ENCODE data around the gene CYB5A. TPM values are rescaled to one million over a fixed set of nuclear protein-coding genes. Genes with fewer than 3 reads are reported as not detected.
A peak's percentile ranks its signal among the peaks of the same experiment; 100 is the strongest.

CYB5A gene
- total RNA-seq, 2 donors from 2014 or later, result 45.1 to 47.8 TPM

DNA sequence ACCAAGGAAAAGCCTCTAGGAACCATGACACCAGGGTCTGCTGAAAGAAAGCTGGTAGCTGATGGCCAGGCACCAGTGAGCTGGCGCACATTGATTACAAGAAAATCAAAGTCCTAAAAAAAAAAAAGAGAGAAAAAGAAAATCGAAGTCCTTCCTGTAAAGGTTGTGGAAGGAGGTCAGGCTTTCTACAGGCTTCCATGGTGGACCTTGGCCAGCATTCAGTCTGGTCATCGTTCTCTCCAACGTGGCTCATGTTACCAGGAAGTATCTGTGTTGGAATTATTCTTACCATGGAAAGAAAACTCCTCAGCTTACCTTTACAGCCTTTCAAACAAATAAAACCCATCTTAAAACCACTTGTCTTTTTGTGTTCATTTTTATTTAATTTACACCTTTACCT, 65.6 kb downstream of the CYB5A start:
- Mint-ChIP-seq H3K36me3 (ENCODE audit: insufficient read depth in 2 of 2) (no peaks in the 10 kb centered on the region), H3K27me3 (ENCODE audit: low read depth) (no peaks in the 10 kb centered on the region)
- ATAC-seq (replicated peaks in 1 of 2), result no peak

GRCh38 chr18:74225193-74225840, 66.4 kb downstream of the CYB5A start:
- ATAC-seq (replicated peaks in 1 of 2), result no peak

More for the DNA sequence above, 65.6 kb downstream of the CYB5A start:
- Mint-ChIP-seq H3K27ac (no peak overlapping the region), H3K9me3 (no peaks in the 10 kb centered on the region), H3K4me3 (no peak overlapping the region), H3K4me1 (ENCODE audit: low read depth) (no peaks in the 10 kb centered on the region)
- no peak for DNase-seq

DNA sequence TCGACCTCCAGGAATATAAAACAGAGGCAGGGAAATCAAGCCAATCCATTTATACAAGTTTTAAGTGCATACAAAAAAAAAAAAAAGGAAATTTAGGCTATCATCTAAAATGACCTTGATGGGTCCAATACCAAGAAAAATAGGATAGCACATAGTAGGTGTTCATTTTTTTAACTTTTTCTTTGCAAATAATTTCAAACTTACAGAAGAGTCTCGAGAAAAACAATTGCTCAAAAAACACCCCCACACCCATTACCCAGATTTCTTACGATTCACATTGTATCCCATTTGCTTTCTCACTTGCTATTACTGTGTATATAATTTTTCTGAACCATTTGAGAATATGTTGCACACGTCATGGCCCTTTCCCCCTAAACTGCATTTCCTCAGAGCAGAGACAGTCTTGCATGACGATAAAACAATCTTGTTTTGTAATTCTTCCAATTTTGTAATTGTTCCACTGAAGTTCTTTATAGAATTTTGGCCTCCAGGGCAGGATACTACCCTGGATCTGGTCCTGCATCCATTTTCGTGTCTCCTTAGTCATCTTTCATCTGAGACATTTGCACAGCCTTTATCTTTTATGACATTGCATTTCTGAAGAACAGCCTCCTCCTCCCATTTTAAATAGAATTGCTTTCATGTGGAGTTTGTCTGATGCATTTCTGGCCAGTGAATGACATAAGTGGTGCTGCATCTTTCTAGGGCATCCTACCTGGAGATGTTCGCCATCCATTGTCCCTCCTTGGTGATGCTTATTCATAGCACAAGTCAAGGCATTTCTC, 68.9 kb downstream of the CYB5A start:
- no peak for ATAC-seq (replicated peaks in 1 of 2)
- Mint-ChIP-seq H3K4me3 (no peak overlapping the region), H3K36me3 (ENCODE audit: insufficient read depth in 2 of 2) (no peaks in the 10 kb centered on the region), H3K9me3 (no peaks in the 10 kb centered on the region), H3K4me1 (ENCODE audit: low read depth) (no peaks in the 10 kb centered on the region), H3K27me3 (ENCODE audit: low read depth) (no peaks in the 10 kb centered on the region), H3K27ac (no peak overlapping the region)
- no peak for DNase-seq

More at GRCh38 chr18:74225193-74225840, 66.4 kb downstream of the CYB5A start:
- Mint-ChIP-seq H3K4me3 (no peak overlapping the region), H3K27ac (no peak overlapping the region), H3K9me3 (no peaks in the 10 kb centered on the region), H3K4me1 (ENCODE audit: low read depth) (no peaks in the 10 kb centered on the region), H3K36me3 (ENCODE audit: insufficient read depth in 2 of 2) (no peaks in the 10 kb centered on the region), H3K27me3 (ENCODE audit: low read depth) (no peaks in the 10 kb centered on the region)
- DNase-seq, result no peak

DNA sequence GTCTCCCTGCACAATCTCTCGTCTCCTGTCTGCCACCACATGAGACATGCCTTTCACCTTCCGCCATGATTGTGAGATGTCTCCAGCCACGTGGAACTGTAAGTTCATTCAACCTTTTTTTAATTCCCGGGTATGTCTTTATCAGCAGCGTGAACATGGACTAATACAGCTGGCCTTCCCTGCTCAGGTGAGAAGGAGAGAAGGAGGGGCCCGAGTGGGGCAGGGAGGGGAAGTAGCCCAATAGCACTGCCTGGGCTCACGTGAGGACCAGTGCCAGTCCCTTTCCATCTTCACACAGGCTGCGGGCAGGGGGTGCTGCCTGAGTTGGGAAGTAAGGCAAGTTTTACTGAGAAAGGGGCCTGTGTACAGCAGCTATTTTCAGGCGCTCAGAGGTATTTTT, 70.7 kb downstream of the CYB5A start:
- DNase-seq (no peak), ATAC-seq (replicated peaks in 1 of 2) (no peak)
- no peaks in the 10 kb centered on the region for H3K27me3 Mint-ChIP-seq (ENCODE audit: low read depth)
- H3K4me1 Mint-ChIP-seq (ENCODE audit: low read depth), result no peaks in the 10 kb centered on the region
- H3K36me3 Mint-ChIP-seq (ENCODE audit: insufficient read depth in 2 of 2), result no peaks in the 10 kb centered on the region
- H3K4me3 Mint-ChIP-seq, result no peak overlapping the region
- no peaks in the 10 kb centered on the region for H3K9me3 Mint-ChIP-seq
- H3K27ac Mint-ChIP-seq, result no peak overlapping the region

GRCh38 chr18:74219056-74219455, 72.7 kb downstream of the CYB5A start:
- H3K27me3 Mint-ChIP-seq (ENCODE audit: low read depth), result peaks cover 2% of the 10 kb centered on the region
- H3K4me3 Mint-ChIP-seq, result no peak overlapping the region
- H3K36me3 Mint-ChIP-seq (ENCODE audit: insufficient read depth in 2 of 2), result no peaks in the 10 kb centered on the region
- no peaks in the 10 kb centered on the region for H3K9me3 Mint-ChIP-seq
- H3K27ac Mint-ChIP-seq, result no peak overlapping the region
- H3K4me1 Mint-ChIP-seq (ENCODE audit: low read depth), result no peaks in the 10 kb centered on the region
- ATAC-seq (replicated peaks in 1 of 2), result no peak
- no peak for DNase-seq

DNA sequence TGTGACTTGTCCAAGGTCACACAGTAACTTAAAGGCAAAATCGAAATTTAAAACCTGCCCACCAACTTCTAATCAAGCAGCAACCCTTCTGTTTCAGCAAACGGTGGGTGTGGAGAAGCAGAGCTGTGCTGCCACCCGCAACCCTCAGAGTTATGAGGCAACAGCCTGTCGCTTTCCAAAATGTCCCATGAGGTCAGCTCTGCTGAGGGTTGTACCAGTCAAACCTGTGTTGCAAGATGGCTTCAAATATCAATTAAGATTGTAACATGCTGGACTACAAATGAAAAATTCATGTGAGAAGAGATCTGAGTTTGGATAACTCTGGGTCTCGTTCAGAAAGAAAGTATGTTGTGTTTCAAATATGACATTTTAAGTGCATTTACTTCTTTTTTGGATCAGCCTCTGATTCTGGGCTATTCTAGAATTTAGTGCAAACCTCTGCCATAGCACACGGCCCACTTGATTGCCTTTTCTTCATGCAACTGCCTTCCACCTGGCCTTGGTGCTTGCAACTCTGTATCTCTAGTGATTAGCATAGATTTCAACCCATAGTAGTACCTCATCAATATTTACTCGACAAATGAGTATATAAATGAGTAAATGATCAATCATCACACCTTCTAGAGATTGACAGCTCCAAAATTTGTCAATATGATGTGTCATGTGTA, 74.2 kb downstream of the CYB5A start:
- Mint-ChIP-seq H3K27ac (no peak overlapping the region), H3K36me3 (ENCODE audit: insufficient read depth in 2 of 2) (no peaks in the 10 kb centered on the region), H3K27me3 (ENCODE audit: low read depth) (peaks cover 5% of the 10 kb centered on the region), H3K9me3 (no peaks in the 10 kb centered on the region), H3K4me1 (ENCODE audit: low read depth) (no peaks in the 10 kb centered on the region), H3K4me3 (no peak overlapping the region)
- no peak for DNase-seq
- ATAC-seq (replicated peaks in 1 of 2), result no peak

DNA sequence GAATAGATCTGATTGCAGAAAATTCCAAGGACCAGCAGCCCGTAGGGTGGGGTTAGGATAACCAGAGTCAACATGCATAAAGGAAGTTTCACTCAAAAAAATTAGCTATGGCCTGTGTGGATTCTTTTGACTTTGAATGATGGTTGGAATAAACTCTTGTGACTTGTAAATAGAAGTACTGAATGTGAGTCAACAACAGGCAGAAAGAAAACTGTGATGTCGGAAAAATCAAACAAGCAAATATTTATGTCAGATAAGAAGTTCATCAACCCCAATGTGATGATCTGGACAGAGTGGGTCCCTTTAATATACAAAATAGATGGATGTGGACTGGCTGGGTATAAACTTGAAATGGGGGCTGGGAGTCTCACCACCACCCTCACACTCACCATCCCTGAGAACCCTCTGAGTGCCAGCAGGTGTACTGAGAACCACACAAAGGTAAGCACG, 75.1 kb downstream of the CYB5A start:
- no peaks in the 10 kb centered on the region for H3K4me1 Mint-ChIP-seq (ENCODE audit: low read depth)
- no peak for DNase-seq
- no peak overlapping the region for H3K4me3 Mint-ChIP-seq
- no peaks in the 10 kb centered on the region for H3K36me3 Mint-ChIP-seq (ENCODE audit: insufficient read depth in 2 of 2)
- peaks cover 5% of the 10 kb centered on the region for H3K27me3 Mint-ChIP-seq (ENCODE audit: low read depth)
- no peak for ATAC-seq (replicated peaks in 1 of 2)
- no peaks in the 10 kb centered on the region for H3K9me3 Mint-ChIP-seq
- no peak overlapping the region for H3K27ac Mint-ChIP-seq

- Mint-ChIP-seq H3K9me3 (no peaks in the 10 kb centered on the region), H3K27me3 (ENCODE audit: low read depth) (peaks cover 11% of the 10 kb centered on the region), H3K36me3 (ENCODE audit: insufficient read depth in 2 of 2) (no peaks in the 10 kb centered on the region), H3K4me1 (ENCODE audit: low read depth) (no peaks in the 10 kb centered on the region), H3K27ac (no peak overlapping the region), H3K4me3 (no peak overlapping the region)
- ATAC-seq (replicated peaks in 1 of 2) (no peak), DNase-seq (no peak)
These were observed 75.9 kb downstream of the CYB5A start for GRCh38 chr18:74215863-74216262.

DNA sequence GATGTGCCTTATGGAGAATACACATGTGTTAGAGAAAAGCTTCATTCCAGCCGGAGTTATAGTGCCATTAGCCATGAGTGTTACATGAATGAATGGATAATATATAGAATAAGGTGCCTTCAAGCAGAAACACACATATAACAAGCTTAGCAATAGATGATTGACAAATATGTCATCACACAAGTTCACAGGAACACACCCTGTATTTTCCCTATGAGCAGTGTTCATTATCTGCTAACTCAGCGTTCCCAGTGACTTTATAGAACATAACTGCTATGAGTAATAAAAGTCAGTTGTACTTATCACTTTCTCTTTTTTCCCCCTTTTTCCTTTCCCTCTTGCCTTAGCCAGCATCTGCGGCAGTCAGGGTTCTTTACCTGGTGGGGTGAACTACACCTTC, 78.3 kb downstream of the CYB5A start:
- H3K4me1 Mint-ChIP-seq (ENCODE audit: low read depth), result no peaks in the 10 kb centered on the region
- no peak overlapping the region for H3K4me3 Mint-ChIP-seq
- peaks cover 12% of the 10 kb centered on the region for H3K27me3 Mint-ChIP-seq (ENCODE audit: low read depth)
- no peaks in the 10 kb centered on the region for H3K9me3 Mint-ChIP-seq
- H3K27ac Mint-ChIP-seq, result no peak overlapping the region
- ATAC-seq (replicated peaks in 1 of 2) (no peak), DNase-seq (no peak)
- H3K36me3 Mint-ChIP-seq (ENCODE audit: insufficient read depth in 2 of 2), result no peaks in the 10 kb centered on the region

GRCh38 chr18:74204526-74205152, 87.1 kb downstream of the CYB5A start:
- H3K27ac Mint-ChIP-seq, result no peak overlapping the region

GRCh38 chr18:74203811-74204210, 88.0 kb downstream of the CYB5A start:
- DNase-seq (no peak), ATAC-seq (replicated peaks in 1 of 2) (peak in 1 of 2 donors; percentile 29)
- no peaks in the 10 kb centered on the region for H3K27me3 Mint-ChIP-seq (ENCODE audit: low read depth)
- H3K9me3 Mint-ChIP-seq, result no peaks in the 10 kb centered on the region
- H3K36me3 Mint-ChIP-seq (ENCODE audit: insufficient read depth in 2 of 2), result no peaks in the 10 kb centered on the region
- H3K4me1 Mint-ChIP-seq (ENCODE audit: low read depth), result no peaks in the 10 kb centered on the region
- H3K27ac Mint-ChIP-seq, result no peak overlapping the region
- no peak overlapping the region for H3K4me3 Mint-ChIP-seq

More at GRCh38 chr18:74204526-74205152, 87.1 kb downstream of the CYB5A start:
- no peaks in the 10 kb centered on the region for H3K4me1 Mint-ChIP-seq (ENCODE audit: low read depth)
- DNase-seq, result no peak
- no peaks in the 10 kb centered on the region for H3K27me3 Mint-ChIP-seq (ENCODE audit: low read depth)
- H3K9me3 Mint-ChIP-seq, result no peaks in the 10 kb centered on the region
- no peak overlapping the region for H3K4me3 Mint-ChIP-seq
- ATAC-seq (replicated peaks in 1 of 2), result no peak
- H3K36me3 Mint-ChIP-seq (ENCODE audit: insufficient read depth in 2 of 2), result no peaks in the 10 kb centered on the region
